IPS-20b (cell line): ENCODE data around the gene MAST2.
"Not testable (repeated sequence)": the region's sequence is repeated elsewhere in the genome, so short reads cannot be mapped to it uniquely, and the experiment has no call there.

Experiments used
- H3K27ac ChIP-seq: one replicate; pipeline ENCODE4 v1.5.1; 2013; ENCODE audit warnings: low read length
- H3K27me3 ChIP-seq: 2 replicates; pipeline ENCODE4 v1.6.1; 2013; ENCODE audit warnings: mild to moderate bottlenecking, low read length, inconsistent platforms; ENCODE audit not compliant: insufficient read depth
- H3K36me3 ChIP-seq: 2 replicates; pipeline ENCODE4 v1.6.1; 2013; ENCODE audit warnings: low read depth, mild to moderate bottlenecking, inconsistent platforms, low read length, moderate library complexity; ENCODE audit not compliant: insufficient read depth
- H3K4me1 ChIP-seq: 2 replicates; pipeline ENCODE4 v1.6.1; 2013; ENCODE audit warnings: mild to moderate bottlenecking, control low read depth, inconsistent platforms, low read length, moderate library complexity; ENCODE audit not compliant: insufficient read depth
- H3K4me3 ChIP-seq: 2 replicates; pipeline ENCODE4 v1.5.1; 2013; ENCODE audit warnings: mild to moderate bottlenecking, low read length, inconsistent platforms
- H3K9ac ChIP-seq: 2 replicates; pipeline ENCODE4 v1.6.1; 2013; ENCODE audit warnings: low read depth, mild to moderate bottlenecking, inconsistent platforms, low read length, moderate library complexity
- H3K9me3 ChIP-seq: 2 replicates; pipeline ENCODE4 v1.6.1; 2013; ENCODE audit warnings: mild to moderate bottlenecking, low read depth, low read length, inconsistent platforms; ENCODE audit not compliant: insufficient read depth

Gene MAST2

DNA sequence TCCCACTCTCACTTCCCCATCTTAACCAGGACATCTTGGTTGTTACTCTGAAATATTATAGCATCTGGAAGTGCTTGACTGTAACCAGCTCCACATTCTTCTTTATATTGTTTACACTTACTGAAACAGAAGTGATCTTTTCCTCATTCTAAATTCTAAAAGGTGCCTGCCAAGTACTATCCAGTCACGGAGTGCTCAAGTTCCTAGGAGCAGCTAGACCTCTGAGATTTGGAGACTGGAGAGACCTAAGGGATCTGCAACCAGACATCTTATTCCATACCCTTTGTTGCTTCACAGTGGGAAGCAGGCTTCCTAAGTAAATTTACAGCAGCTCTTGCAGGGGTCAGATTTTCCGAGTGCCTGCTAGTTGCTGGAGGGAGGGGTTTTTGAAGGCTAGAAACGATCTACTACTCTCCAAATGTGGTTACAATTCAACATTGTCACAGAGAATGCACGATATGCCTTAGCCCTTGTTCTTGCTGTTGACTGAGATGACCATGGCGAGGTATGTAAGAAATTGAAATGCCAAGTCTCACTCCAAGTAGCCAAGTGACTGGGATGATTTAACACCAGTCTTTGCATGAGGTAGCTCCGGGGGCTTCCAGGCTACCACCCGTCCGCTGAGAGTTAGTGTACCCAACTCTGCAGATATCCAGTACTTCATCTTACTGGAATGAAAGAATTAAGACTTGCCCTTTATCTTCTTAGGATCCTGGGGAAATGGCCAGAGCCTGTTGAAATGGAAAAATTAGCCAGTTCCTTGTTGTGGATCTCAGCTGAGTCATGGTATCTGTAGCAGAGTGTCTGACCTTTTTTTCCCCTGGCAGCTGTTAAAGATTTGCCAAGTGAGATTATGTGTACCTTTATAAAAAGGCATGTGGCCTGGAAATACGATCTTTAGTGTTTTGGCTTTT is 150.8 kb downstream of the MAST2 start:
- peak overlapping the region; percentile 51 for H3K4me3 ChIP-seq
- no peaks in the 10 kb centered on the region for H3K36me3 ChIP-seq
- H3K9me3 ChIP-seq = no peaks in the 10 kb centered on the region
- H3K27ac ChIP-seq = no peak overlapping the region
- H3K27me3 ChIP-seq = no peaks in the 10 kb centered on the region
- H3K4me1 ChIP-seq = peaks cover 14% of the 10 kb centered on the region
- H3K9ac ChIP-seq = 0 out of 2 replicates have a peak overlapping the region, but pooled peaks have one; percentile 18

DNA sequence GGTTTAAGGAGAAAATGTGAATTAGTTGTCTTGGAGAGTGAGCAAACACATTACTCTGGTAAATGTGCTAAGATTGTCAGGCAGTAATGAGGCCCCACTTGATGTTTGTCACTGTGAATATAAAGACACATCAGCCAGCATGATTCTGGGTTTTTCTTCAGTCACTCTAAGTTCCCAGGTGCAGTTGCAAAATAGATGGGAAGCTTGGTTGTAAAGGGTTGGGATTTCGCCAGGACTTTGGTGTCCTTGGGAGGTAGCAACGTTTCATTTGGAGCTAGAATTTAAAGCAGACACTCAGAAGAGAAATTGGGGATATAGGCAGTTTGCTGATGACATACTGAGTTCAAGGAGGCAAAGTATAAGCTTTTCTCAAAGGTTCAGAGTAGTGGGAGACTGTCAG is 154.3 kb downstream of the MAST2 start:
- Histone ChIP-seq H3K9ac (no peak overlapping the region), H3K27ac (no peak overlapping the region), H3K9me3 (no peaks in the 10 kb centered on the region), H3K27me3 (no peaks in the 10 kb centered on the region), H3K36me3 (peaks cover 11% of the 10 kb centered on the region; the same call in 1 of the 2 replicates), H3K4me1 (peaks cover 14% of the 10 kb centered on the region), H3K4me3 (no peak overlapping the region)

DNA sequence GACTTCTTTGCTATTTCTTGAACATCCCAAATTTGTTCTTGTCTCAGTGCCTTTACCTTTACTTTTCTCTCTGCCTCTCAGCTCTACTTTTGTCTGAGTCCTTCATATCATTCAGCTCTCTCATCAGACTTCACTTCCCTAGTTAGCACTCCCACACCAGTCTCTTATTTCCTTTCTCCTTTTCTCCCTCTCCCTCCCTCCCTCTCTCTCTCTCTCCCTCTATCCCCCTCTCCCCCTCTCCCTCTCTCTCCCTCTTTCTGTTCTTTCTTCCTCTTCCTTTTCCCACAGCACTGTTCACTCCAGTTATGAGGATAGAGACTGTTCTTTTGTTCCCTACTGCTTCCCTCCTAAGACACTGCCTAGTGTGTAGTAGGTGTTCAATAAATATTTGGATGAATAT is 154.9 kb downstream of the MAST2 start:
- Histone ChIP-seq H3K4me3 (no peak overlapping the region), H3K27ac (no peak overlapping the region), H3K9me3 (no peaks in the 10 kb centered on the region), H3K36me3 (peaks cover 11% of the 10 kb centered on the region; the same call in 1 of the 2 replicates), H3K4me1 (peaks cover 12% of the 10 kb centered on the region), H3K27me3 (no peaks in the 10 kb centered on the region), H3K9ac (no peak overlapping the region)

DNA sequence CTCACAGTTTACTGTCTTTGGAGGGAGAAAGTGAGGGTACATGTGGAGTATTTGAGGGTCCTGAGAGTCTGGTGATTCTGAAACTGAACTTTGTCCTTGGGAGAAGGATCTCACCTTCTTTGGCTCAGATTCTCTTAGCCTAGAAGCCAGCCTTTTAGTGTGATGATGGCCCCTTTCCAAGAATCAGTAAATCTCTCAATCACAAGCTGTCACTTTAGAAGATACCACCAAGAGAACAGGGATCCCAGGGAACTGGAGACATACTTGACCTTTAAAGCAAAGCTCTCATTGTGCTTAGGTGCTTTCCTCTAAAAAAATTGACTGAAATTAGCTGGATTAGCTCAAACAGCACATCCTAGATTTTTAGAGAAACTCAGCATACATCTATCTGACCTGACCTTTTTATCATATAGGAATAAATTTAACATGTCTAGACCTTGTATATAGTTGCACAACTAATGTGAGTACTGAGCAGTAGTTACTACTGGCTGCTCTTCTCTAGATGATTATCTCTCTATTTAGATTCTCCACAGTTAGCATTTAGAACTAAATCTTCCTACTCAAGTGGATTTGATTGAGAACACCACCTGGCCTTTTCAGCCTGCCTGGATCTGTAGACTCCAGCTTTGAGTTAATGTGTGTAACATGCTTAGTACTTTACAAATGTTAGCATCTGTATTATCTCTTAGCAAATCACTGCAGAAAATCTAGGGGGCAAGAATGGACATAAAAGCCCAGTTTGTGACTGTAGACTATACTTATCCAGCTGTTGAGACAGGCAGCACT is 157.7 kb downstream of the MAST2 start:
- no peaks in the 10 kb centered on the region for H3K27me3 ChIP-seq
- H3K36me3 ChIP-seq = peaks cover 11% of the 10 kb centered on the region; the same call in 1 of the 2 replicates
- H3K4me3 ChIP-seq = no peak overlapping the region

DNA sequence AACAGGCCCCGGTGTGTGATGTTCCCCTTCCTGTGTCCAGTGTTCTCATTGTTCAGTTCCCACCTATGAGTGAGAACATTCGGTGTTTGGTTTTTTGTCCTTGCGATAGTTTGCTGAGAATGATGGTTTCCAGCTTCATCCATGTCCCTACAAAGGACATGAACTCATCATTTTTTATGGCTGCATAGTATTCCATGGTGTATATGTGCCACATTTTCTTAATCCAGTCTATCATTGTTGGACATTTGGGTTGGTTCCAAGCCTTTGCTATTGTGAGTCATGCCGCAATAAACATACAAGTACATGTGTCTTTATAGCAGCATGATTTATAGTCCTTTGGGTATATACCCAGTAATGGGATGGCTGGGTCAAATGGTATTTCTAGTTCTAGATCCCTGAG is 158.5 kb downstream of the MAST2 start:
- peaks cover 11% of the 10 kb centered on the region; the same call in 1 of the 2 replicates for H3K36me3 ChIP-seq

More for the DNA sequence above, 157.7 kb downstream of the MAST2 start:
- H3K9me3 ChIP-seq = no peaks in the 10 kb centered on the region
- no peaks in the 10 kb centered on the region for H3K4me1 ChIP-seq
- H3K9ac ChIP-seq = no peak overlapping the region
- H3K27ac ChIP-seq = no peak overlapping the region

DNA sequence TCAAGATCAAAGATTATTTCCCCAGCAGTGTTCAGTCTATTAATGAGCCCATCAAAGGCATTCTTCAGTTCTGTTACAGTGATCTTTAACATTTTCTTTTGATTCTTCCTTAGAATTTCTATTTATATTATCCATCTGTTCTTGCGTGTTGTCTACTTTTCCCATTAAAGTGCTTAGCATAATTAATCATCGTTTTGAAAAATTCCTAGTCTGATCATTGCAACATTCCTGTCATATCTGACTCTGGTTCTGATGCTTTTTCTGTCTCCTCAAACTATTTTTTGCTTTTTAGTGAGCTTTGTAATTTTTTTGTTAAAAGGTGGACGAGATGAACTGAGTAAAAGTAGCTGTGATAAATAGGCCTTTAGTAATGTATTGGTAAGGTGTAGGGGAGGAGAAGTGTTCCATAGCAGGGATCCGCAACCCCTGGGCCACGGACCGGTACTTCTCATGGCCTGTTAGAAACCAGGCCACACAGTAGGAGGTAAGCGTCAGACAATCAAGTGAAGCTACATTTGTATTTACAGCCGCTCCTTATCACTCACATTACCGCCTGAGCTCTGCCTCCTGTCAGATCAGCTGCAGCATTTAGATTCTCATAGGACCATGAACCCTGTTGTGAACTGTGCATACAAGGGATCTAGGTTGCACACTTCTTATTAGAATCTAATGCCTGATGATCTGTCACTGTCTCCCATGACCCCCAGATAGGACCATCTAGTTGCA is 165.7 kb downstream of the MAST2 start:
- no peaks in the 10 kb centered on the region for H3K27me3 ChIP-seq
- H3K9me3 ChIP-seq = no peaks in the 10 kb centered on the region
- no peak overlapping the region for H3K4me3 ChIP-seq
- H3K4me1 ChIP-seq = no peaks in the 10 kb centered on the region; the same call in 1 of the 2 replicates
- peaks cover 8% of the 10 kb centered on the region; the same call in 1 of the 2 replicates for H3K36me3 ChIP-seq
- H3K9ac ChIP-seq = no peak overlapping the region
- H3K27ac ChIP-seq = no peak overlapping the region

More for the DNA sequence above, 158.5 kb downstream of the MAST2 start:
- H3K9ac ChIP-seq, H3K4me1 ChIP-seq, H3K27ac ChIP-seq, H3K9me3 ChIP-seq, H3K27me3 ChIP-seq, H3K4me3 ChIP-seq: not testable (repeated sequence)

DNA sequence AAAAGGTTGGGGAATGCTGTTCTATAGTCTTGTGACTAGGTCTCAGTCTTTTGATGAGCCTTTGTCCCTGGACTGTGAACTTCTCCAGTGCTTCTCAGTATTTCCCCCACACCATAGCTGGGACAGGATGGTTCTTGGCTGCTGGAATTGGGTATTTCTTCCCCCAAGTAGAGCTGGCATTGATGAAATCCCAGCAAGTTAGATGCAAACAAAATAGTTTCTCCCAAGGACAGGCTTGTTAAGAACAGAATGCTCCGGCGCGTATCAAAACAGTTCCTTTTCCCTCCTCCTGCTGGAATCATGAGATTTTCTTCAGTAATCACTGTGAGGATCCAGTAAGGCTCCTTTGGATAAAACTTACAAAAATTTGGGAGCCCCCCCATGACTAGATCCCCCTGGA is 166.5 kb downstream of the MAST2 start:
- Histone ChIP-seq H3K4me1 (no peaks in the 10 kb centered on the region; the same call in 1 of the 2 replicates), H3K36me3 (peaks cover 8% of the 10 kb centered on the region), H3K27ac (no peak overlapping the region), H3K27me3 (no peaks in the 10 kb centered on the region), H3K9ac (no peak overlapping the region), H3K4me3 (no peak overlapping the region), H3K9me3 (no peaks in the 10 kb centered on the region)

DNA sequence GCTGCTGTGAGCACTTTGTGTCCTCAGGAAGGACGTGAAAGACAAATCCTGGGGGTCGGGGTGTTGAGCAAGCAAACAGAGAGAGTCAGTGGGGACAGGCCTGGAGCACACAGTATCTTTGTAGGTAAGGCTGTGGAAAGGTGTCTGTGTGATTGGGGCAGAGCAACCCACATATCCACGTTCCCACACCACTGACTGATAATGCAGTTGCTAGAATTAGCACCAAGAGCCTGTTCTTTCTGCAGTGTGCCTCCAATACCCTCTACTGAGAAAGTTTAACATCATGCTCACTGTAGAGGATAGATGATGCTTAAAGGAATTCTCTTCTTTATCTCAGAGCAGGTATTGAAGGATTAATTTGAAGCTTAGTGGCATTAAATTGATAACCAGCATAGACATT is 167.9 kb downstream of the MAST2 start:
- H3K9ac ChIP-seq = no peak overlapping the region
- no peaks in the 10 kb centered on the region for H3K9me3 ChIP-seq
- no peak overlapping the region for H3K27ac ChIP-seq

DNA sequence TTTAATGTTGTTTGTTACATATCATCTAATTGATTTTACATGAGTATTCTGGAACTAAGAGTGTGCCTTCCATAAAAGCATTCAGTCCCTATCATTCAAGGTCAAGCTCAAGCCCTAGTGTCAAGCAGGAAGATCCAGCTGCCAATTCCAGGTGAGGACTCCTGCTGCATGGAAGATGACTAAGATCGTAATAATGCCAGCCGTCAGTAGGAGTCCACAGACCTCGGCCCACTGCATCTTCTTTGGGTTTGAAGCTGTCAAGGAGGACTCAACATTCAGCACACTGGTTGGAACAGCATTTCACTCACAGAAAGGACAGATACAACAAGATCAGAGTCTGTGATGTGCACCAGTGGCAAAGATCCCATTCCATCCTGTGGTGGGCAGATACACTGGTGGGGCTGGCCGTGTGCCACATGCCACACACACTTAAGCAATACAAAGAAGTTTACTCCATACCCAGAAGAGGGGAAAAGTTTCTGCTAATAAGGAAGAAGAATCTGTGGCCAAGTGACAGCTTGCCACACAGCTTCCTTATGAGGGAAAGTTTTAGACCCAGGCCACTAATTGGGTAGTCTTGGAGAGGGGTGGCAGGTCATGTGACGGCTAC is 168.6 kb downstream of the MAST2 start:
- no peaks in the 10 kb centered on the region for H3K27me3 ChIP-seq
- H3K27ac ChIP-seq = no peak overlapping the region
- H3K9me3 ChIP-seq = no peaks in the 10 kb centered on the region
- H3K4me3 ChIP-seq = no peak overlapping the region
- H3K4me1 ChIP-seq = no peaks in the 10 kb centered on the region; the same call in 1 of the 2 replicates
- peaks cover 8% of the 10 kb centered on the region for H3K36me3 ChIP-seq
- H3K9ac ChIP-seq = no peak overlapping the region

More for the DNA sequence above, 167.9 kb downstream of the MAST2 start:
- Histone ChIP-seq H3K4me3 (no peak overlapping the region), H3K4me1 (no peaks in the 10 kb centered on the region; the same call in 1 of the 2 replicates), H3K27me3 (no peaks in the 10 kb centered on the region), H3K36me3 (peaks cover 8% of the 10 kb centered on the region)

DNA sequence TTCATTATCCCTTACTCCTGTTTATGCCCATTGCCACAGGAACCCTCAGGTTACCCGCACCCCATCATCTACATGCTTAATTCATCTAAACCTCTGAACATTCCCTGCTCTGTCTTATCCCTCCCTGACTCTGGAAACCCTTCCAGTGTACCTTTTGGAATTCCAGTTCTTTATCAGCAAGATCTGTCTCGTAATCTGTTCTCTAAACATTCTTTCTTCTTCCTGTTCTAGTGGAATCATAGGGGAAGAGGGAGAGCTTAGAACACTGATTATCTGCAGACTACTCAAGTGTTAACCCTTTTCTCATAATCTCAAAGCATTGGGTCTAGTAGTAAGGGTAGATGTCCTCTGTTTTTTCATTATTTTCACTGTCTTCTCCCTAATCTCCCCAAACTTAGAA is 169.2 kb downstream of the MAST2 start:
- no peaks in the 10 kb centered on the region for H3K27me3 ChIP-seq
- H3K9me3 ChIP-seq = no peaks in the 10 kb centered on the region
- no peaks in the 10 kb centered on the region; the same call in 1 of the 2 replicates for H3K4me1 ChIP-seq
- H3K36me3 ChIP-seq = peaks cover 8% of the 10 kb centered on the region
- H3K27ac ChIP-seq = no peak overlapping the region
- H3K9ac ChIP-seq = no peak overlapping the region
- H3K4me3 ChIP-seq = no peak overlapping the region

DNA sequence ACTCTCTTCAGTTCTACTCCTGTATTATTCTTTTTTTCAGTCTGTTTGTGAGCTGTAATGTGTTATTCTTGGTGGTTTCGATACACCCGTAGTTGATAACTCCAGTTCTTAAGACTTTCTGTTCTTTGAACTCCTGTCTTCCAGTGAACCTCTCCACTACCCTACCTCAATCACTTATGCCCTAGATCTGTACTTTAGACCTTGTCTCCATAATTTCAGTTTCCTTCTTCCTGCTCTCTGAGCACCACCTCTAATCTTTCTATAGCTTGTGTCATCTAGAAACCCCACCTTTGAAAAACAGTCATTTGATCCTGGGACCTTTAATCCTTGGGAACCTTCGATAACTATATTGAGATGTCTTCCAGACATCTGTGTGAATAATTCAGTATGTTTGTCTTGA is 169.7 kb downstream of the MAST2 start:
- Histone ChIP-seq H3K36me3 (peaks cover 8% of the 10 kb centered on the region), H3K4me1 (no peaks in the 10 kb centered on the region; the same call in 1 of the 2 replicates), H3K27me3 (no peaks in the 10 kb centered on the region), H3K27ac (no peak overlapping the region), H3K4me3 (no peak overlapping the region), H3K9ac (no peak overlapping the region), H3K9me3 (no peaks in the 10 kb centered on the region)
